ENCODE results near the gene SFMBT1.
A peak's percentile ranks its signal among the peaks of the same experiment; 100 is the strongest.

The SFMBT1 gene

DNA sequence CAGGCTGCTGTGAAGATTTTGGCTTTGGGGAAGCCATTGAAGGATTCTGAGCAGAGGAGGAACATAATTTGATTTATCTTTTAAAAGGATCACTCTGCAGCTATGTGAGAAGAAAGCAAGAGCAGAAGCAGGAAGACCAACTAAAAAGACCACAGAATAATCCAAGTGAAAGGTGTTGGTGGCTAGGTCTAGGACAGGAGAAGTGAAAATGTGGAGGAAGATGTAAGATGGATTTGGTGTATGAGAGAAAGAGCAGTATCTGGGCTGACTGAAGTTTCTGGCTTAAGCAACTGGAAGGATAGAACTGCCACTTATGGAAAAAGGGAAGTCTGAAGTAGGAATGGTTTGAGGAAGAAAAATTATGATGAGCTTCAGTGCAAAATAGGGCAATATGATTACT is 62.0 kb downstream of the SFMBT1 start:
- no peak for DNase-seq

DNA sequence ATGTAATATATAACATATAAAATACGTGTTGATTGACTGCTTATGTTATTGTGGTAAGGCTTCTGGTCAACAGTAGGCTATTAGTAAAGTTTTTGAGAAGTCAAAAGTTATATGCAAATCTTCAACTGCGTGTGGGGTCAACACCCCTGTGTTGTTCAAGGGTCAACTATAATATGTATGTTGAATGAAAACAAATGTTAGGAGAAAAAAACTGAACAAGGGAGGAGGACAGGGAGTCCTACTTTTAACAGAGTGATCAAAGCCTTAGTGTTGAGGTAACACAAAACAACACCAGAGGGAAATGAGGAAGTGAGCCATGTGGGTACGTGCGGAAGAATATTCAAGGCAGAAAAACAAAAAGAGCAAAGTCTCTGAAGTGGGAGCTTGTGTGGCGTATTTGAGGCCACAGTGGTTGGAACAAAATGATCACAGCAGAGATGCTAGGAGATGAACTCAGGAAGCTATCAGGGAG is 62.5 kb downstream of the SFMBT1 start:
- peak in 1 of 4 experiments; percentile 3 for DNase-seq

- DNase-seq = no peak
Observed at GRCh38 chr3:52982839-52983238, 63.0 kb downstream of the SFMBT1 start.

DNA sequence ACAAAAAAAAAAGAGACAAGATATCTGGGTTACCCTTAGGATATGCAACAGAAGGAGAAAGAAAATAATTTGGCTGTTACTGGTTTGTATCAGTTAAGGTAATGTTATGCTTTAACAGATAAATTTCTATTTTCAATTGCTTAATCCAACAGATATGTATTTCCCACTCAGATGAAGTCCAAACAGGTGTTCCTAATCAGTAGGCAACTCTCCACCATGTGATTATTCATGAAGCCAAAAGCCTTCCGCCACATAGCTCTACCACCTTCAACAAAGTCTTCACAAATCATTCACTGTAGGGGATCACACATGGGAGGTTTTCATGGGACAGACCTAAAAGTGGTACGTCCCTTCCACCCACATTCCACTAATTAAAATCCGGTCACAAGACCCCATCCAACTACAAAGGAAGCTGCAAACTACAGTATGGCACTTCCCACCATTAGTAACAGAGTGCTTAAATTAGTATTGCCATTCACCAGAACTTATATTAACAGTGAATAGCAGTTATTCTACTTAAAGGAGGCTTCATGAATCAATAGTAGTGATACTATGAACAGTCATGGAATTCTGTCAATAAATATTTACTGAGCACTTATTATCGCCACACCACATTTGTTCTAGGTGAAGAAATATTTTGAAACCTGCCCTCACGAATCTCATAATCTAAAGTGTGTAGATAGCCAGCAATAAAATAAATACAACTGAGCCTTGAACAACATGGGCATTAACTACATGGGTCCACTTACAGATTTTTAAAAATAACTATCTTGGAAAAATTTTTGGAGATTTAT is 66.5 kb downstream of the SFMBT1 start:
- DNase-seq = no peak

DNA sequence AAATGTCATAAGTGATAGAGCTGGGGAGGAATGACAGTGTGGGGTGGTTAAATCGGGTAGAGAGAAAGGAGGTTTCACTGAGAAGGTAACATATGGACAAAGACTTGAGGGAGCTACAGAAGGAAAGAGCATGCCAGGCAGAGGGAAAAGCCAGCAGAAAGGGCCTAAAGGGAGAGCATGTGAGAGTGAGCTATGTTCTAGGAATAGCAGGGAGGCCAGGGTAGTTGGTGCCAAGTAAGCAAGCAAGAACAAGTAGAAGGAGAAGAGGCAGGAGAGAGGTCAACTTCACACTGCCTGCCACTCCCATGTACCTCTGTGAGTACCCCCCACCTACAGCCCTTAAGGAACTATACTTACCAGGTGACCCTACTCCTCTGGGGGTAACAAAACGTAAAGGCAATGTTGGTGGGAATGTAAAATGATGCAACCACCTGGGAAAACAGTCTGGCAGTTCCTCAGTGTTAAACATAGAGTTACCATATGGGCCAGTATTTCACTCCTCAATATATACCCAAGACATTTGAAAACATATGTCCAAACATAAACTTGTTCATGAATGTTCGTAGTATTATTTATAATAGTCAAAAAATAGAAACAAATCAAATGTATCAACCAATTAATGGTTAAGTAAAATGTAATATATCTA is 67.6 kb downstream of the SFMBT1 start:
- no peak for DNase-seq

GRCh38 chr3:52973806-52974205 is 72.1 kb downstream of the SFMBT1 start:
- DNase-seq = no peak

DNA sequence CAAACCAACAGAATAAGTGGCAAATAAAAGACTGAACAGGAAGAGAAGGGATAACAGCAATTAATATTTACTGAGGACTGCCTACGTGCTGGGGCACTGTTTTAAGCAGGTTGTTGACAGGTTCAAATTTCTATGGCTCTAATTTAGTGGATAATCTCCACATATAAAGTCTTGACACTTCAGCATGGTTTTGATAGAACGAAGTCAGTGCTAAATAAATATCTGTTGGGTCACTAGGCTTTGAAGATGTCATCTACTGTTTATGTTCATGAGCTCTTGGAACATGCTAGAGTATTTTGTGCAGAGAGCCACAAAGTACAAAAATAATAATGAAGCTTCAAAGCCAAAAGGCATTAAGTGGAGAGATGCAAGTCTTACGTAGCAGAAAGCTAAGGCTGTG is 74.0 kb downstream of the SFMBT1 start:
- DNase-seq = no peak

DNA sequence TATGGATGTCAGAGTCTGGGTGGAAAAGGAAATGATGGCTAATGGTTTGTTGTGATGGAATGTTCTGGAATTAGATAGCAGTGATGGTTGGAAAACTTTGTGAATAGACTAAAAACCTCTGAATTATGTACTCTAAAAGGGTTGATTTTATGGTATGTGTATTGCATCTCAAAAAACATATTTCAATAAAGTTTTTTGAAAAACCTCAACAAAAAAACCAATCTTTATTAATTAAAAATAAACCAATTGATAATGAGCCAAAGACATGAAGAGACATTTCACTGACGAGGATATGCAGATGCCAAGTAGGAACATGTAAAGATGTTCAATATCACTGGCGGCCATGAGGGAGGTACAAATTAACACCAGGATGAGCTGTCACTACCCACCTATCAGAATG is 78.5 kb downstream of the SFMBT1 start:
- DNase-seq = no peak

GRCh38 chr3:52962160-52962559 is 83.7 kb downstream of the SFMBT1 start:
- no peak for DNase-seq

- DNase-seq = no peak
Observed at GRCh38 chr3:52959773-52960172, 86.1 kb downstream of the SFMBT1 start.

GRCh38 chr3:52939600-52939999 is 106.3 kb downstream of the SFMBT1 start:
- DNase-seq = no peak

- DNase-seq = peak in 1 of 4 experiments; percentile 5
Observed at GRCh38 chr3:52934630-52935530, 111.0 kb downstream of the SFMBT1 start.

GRCh38 chr3:52931889-52932288 is 114.0 kb downstream of the SFMBT1 start:
- no peak for DNase-seq

DNA sequence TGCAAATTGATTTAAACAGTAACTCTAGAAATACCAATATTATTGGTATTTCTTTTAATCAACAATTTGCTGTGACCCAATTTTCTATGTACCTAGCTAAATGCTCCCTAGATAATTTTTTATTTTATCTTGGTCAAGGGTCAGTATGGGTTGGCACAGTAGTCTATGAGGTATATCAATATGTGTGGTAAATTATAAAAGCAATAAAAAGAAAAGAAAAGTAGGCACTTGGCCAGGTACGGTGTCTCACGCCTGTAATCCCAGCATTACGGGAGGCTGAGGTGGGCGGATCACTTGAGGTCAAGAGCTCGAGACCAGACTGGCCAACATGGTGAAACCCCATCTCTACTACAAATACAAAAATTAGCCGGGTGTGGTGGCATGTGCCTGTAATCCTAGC is 114.5 kb downstream of the SFMBT1 start:
- DNase-seq = no peak

GRCh38 chr3:52930748-52931147 is 115.1 kb downstream of the SFMBT1 start:
- DNase-seq = no peak

DNA sequence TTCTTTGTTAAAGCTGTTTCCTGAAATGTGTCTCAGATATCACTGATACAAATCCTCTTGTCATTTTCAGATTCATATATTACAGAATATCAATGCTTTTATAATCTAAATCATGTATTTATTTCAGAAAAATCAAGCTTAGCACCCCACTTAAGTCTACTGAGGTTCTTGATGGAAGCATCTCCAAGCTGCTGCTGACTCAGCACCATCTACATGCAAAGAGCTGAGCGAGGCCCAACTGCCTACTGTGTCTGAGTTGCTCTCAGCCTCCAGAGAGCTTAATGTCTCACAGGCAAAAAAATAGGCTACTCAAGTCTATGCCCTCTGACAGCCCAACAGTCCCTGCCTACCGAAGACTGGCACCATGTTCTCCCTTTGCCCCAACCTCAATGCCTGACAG is 119.3 kb downstream of the SFMBT1 start:
- no peak for DNase-seq

DNA sequence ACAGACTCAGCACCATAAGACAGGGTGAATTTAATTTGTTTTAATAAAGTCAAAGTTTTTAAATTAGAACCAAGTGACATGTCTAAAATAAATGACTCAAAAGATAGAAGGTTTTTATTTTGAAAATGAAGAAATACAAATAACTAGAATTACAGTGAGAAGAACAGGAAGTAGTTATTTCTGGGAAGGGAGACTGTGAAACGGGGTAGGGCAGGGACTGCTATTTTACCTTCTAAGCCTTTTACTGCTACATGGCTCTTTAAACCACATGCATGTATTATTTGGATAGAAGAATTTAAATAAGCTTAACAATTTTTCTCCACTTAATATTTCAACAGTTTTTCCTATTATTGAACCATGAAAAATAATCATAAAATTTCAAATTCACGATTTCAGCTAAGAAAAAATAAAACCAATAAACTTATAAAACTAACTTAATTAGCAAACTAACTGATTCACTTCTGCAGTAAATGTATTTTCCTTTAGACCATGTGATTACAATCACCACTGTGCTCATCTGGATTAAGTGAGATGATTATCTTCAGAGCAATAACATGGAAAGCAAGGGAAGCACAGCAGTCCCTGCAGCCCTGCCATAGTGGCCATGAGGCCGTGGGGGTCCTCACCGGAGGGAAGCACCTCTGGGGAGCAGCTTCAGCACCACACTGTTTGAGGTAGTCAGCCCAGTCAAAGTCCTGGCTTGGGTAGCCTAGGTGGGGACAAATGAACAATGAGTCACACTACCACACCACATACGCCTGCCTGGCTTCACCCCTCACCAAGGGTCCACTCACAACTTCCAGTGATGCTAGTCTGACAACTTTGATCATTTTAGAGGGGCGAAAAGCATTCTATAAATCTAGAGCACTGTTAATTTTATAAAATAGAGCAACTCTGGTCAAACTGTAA is 120.2 kb downstream of the SFMBT1 start:
- no peak for DNase-seq

DNA sequence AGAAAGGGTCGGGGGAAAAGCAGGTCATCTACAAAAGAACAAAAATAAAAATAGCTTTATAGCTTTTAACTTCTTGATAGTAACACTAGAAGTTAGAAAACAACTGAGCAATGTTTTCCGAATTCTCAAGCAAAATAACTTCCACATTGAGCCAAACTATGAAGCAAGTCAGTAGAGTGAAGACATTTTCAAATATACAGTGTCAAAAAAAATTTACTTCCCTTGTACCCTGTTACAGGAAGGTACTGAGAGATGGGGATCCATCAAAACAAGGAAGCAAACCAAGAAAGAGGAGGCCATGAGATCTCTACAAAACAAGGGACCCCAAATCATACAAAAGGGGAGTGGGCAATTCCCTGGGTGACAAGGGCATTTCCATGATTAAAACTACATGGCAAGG is 121.9 kb downstream of the SFMBT1 start:
- DNase-seq = no peak

- DNase-seq = no peak
Observed at GRCh38 chr3:52920841-52921240, 125.0 kb downstream of the SFMBT1 start.

DNA sequence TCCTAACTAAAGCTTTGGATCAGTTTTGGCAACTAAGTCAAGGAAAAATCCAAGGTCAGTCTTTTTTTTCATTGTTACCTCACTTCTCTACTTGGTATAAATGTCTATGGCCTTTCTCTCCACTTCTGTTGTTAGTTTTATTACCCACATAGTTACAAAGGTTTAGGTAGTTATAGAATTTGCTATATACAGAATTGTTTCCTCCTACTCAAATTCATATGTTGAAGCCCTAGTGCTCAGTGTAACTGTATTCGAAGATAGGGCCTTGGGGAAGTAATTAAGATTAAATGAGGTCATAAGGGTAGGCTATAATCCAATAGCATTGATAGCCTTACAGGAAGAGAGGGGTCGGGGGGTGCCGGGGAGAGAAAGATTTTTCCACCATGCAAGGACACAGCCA is 128.8 kb downstream of the SFMBT1 start:
- DNase-seq = no peak

- no peak for DNase-seq
Observed at GRCh38 chr3:52915294-52915693, 130.6 kb downstream of the SFMBT1 start.
